GM12878 (cell line): ENCODE data around the gene SALL4. TPM values are rescaled to one million over a fixed set of nuclear protein-coding genes. Genes with fewer than 3 reads are reported as not detected.

Experiments
- ATAC-seq: fragments of 200-7000 bp; cut with Tn5 transposase; 3 replicates; pipeline ENCODE4 v1.9.1; 2020; ENCODE audit warnings: mild to moderate bottlenecking, moderate library complexity
- BruUV-seq: library from RNA; stranded (reverse); fragments of 400-500 nt; replicated peaks from 2 replicates; lab custom pipeline; 2021; lab: Mats Ljungman, UMichigan
- CTCF ChIA-PET: fragments of 300-600 bp; sonication (Branson Sonifier 250); formaldehyde crosslinking; extraction: SDS; loops from one replicate; lab custom pipeline; 2021; ENCODE audit warnings: inconsistent platforms; lab: Yijun Ruan, JAX
- POLR2A ChIA-PET: fragments of 350-600 bp; formaldehyde crosslinking; extraction: SDS; loops from one replicate; lab custom pipeline; 2021; ENCODE audit warnings: inconsistent platforms; lab: Charles Lee
- RAD21 ChIA-PET: fragments of 300-600 bp; sonication (Branson Sonifier 250); formaldehyde crosslinking; loops from one replicate; lab custom pipeline; 2023; ENCODE audit warnings: antibody characterized with exemption; ENCODE audit not compliant: unreplicated experiment; lab: Charles Lee
- SMC1A ChIA-PET: fragments of 300-600 bp; sonication (Branson Sonifier 250); formaldehyde crosslinking; loops from one replicate; lab custom pipeline; 2023; ENCODE audit not compliant: unreplicated experiment, uncharacterized antibody; lab: Charles Lee
- DNase-seq: peaks from one replicate; pipeline ENCODE4 v3.0.0-alpha.2; 2011; ENCODE audit warnings: low read depth, low spot score
- FAIRE-seq: peaks from 3 replicates; lab custom pipeline; 2011; peaks lifted over from hg19 to GRCh38; lab: Jason Lieb, UNC
- H2AFZ ChIP-seq: 2 replicates; pipeline ENCODE4 v1.6.0; 2011; ENCODE audit warnings: low read depth, low read length, control low read depth; ENCODE audit not compliant: control insufficient read depth
- H3K27ac ChIP-seq: 2 replicates; pipeline ENCODE4 v1.5.1; 2011; ENCODE audit warnings: control low read depth; ENCODE audit not compliant: control insufficient read depth, insufficient read depth
- H3K27me3 ChIP-seq, 2 experiments: replicated peaks in 1 of 2; 2 replicates each; pipeline versions ENCODE4 v1.6.0 to v1.6.1; 2011; ENCODE audit warnings: low read length in 1 of 2; ENCODE audit not compliant: control insufficient read depth in 2 of 2, insufficient read depth in 2 of 2
- H3K36me3 ChIP-seq, 2 experiments: 2 replicates each; pipeline ENCODE4 v1.5.1; 2011; ENCODE audit warnings: low read length in 1 of 2; ENCODE audit not compliant: control insufficient read depth in 2 of 2, insufficient read depth in 2 of 2
- H3K4me1 ChIP-seq: 2 replicates; pipeline ENCODE4 v1.6.1; 2011; ENCODE audit warnings: mild to moderate bottlenecking, low read length, moderate library complexity, mixed read lengths; ENCODE audit not compliant: control insufficient read depth, insufficient read depth
- H3K4me2 ChIP-seq: 2 replicates; pipeline ENCODE4 v1.6.0; 2011; ENCODE audit warnings: control low read depth; ENCODE audit not compliant: control insufficient read depth, insufficient read depth
- H3K4me3 ChIP-seq: fragments of 200-600 bp; sonication (generic); 2 replicates; pipeline ENCODE4 v1.5.1; 2016
- H3K79me2 ChIP-seq: 2 replicates; pipeline ENCODE4 v1.6.0; 2011; ENCODE audit warnings: low read length; ENCODE audit not compliant: control insufficient read depth, insufficient read depth
- H3K9ac ChIP-seq: 2 replicates; pipeline ENCODE4 v1.8.0; 2011; ENCODE audit warnings: low read length, control low read depth, mixed read lengths; ENCODE audit not compliant: control insufficient read depth, insufficient read depth
- H3K9me3 ChIP-seq: replicated peaks from 3 replicates; pipeline ENCODE4 v1.5.1; 2011; ENCODE audit warnings: mild to moderate bottlenecking, low read length; ENCODE audit not compliant: control insufficient read depth, insufficient read depth
- H4K20me1 ChIP-seq: 2 replicates; pipeline ENCODE4 v1.6.0; 2011; ENCODE audit not compliant: control insufficient read depth, insufficient read depth
- CBFB ChIP-seq: IDR thresholded peaks from 2 replicates; pipeline ENCODE4 v1.6.1; 2016; ENCODE audit warnings: antibody characterized with exemption, low read depth
- SMC3 ChIP-seq: IDR thresholded peaks from 2 replicates; pipeline ENCODE4 v1.6.1; 2011; ENCODE audit warnings: low read length, improper control_type of control experiment, borderline replicate concordance
- STAT3 ChIP-seq: IDR thresholded peaks from 2 replicates; pipeline ENCODE4 v1.6.1; 2011; ENCODE audit warnings: low read depth, low read length, improper control_type of control experiment
- TAF1 ChIP-seq: IDR thresholded peaks from 2 replicates; pipeline ENCODE4 v1.6.1; 2011; ENCODE audit warnings: mild to moderate bottlenecking, low read depth, low read length, borderline replicate concordance
- ZSCAN29 ChIP-seq: fragments of 450-650 bp; IDR thresholded peaks from 2 replicates; pipeline ENCODE4 v1.6.1; 2017; ENCODE audit warnings: mild to moderate bottlenecking, moderate library complexity
- WGBS: methylation state at CpG from one replicate; pipeline ENCODE4 v1.1.6; 2016; ENCODE audit warnings: low lambda C conversion rate; ENCODE audit not compliant: insufficient replicate concordance, insufficient coverage; ENCODE audit errors: missing lambda C conversion rate; 5-methylcytosine and 5-hydroxymethylcytosine counted together
- in situ Hi-C: fragments of 300-500 bp; cut with MboI; formaldehyde crosslinking; loops from 9 replicates; pipeline ENCODE4 v1.14.3; 2018; ENCODE audit warnings: mixed read lengths
- intact Hi-C: fragments of 100-400 bp; cut with micrococcal nuclease; formaldehyde crosslinking; loops from one replicate; pipeline ENCODE4 v1.14.2; 2022; ENCODE audit not compliant: unreplicated experiment
- polyA plus RNA-seq, 11 experiments: library from polyadenylated mRNA; depleted of rRNA in 4 of 11; unstranded in 6 of 11; stranded (reverse) in 5 of 11; fragments of >200 nt; fragmentation: Nextera tagmentation in 4 of 11; fragmentation: Illumina TruSeq in 1 of 11; extraction: Ambion mirVana in 4 of 11; extraction: Trizol in 1 of 11; gene quantifications; 1 replicate in 1 of 11; 2 replicates in 10 of 11; pipeline versions ENCODE4 v1.2.1 to v1.2.3, GENCODE V29; 2011 to 2016; ENCODE audit warnings: inconsistent platforms in 2 of 11, missing spikeins in 2 of 11, low read depth in 1 of 11
- total RNA-seq, 4 experiments: library from RNA; depleted of rRNA in 3 of 4; stranded (reverse); fragments of >200 nt in 3 of 4; fragmentation: Illumina TruSeq in 1 of 4; extraction: Trizol in 1 of 4; gene quantifications; 2 replicates each; pipeline versions ENCODE4 v1.2.1 to v1.2.3, GENCODE V29; 2013 to 2021
- TF ChIP-seq, protein P1 (sequence below): fragments of 450-650 bp; formaldehyde crosslinking; IDR thresholded peaks from 2 replicates; pipeline ENCODE4 v1.4.0; 2022; ENCODE audit warnings: mild to moderate bottlenecking, moderate library complexity

SALL4 gene
- total and polyA plus RNA-seq, 10 of the 15 experiments (the other 5 are each of a cell fraction or from before 2014, with no cell fraction given) = 0.08 to 1.1 (median 0.23) TPM; not detected in 7

DNA sequence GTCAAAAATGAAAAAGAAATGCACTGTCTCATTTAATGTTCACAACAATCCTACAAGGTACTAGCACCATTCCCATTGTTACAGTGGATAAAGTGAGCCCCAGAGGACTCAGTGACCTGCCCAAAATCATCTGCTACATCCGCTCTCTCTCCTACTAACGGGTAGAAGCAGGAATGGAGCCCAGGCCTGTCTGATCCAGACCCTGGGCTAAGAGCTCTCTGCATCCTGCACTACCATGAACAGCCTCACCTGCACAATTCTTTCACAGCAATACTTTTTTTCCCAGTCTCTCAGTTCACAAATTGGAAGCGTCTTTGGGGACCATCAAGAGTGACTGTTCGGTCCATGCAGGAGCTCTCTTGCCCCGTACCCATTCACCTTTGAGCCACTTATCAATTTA, 65.4 kb downstream of the SALL4 start:
- H2AFZ ChIP-seq = no peak overlapping the region
- RAD21 ChIA-PET = no interaction called here
- POLR2A ChIA-PET = no interaction called here
- ATAC-seq = no peak
- no TSS peak for BruUV-seq
- no peak overlapping the region for H3K9ac ChIP-seq
- SMC1A ChIA-PET = no interaction called here
- no peaks in the 10 kb centered on the region for H3K4me1 ChIP-seq
- no peak overlapping the region for H3K4me2 ChIP-seq
- H3K79me2 ChIP-seq = no peaks in the 10 kb centered on the region
- CTCF ChIA-PET = no interaction called here
- WGBS = 36% methylated on average over 5 of the region's 5 CpGs
- no peak overlapping the region for H3K27ac ChIP-seq
- intact Hi-C loops = no loop called here
- no peaks in the 10 kb centered on the region for H4K20me1 ChIP-seq
- no peak overlapping the region for H3K4me3 ChIP-seq
- H3K27me3 ChIP-seq = no peaks in the 10 kb centered on the region
- no peak for TF ChIP-seq ZSCAN29
- TF ChIP-seq SMC3 = no peak
- TF ChIP-seq CBFB = no peak
- no peak for TF ChIP-seq STAT3
- TF ChIP-seq TAF1 = no peak
- TF ChIP-seq, protein P1, sequence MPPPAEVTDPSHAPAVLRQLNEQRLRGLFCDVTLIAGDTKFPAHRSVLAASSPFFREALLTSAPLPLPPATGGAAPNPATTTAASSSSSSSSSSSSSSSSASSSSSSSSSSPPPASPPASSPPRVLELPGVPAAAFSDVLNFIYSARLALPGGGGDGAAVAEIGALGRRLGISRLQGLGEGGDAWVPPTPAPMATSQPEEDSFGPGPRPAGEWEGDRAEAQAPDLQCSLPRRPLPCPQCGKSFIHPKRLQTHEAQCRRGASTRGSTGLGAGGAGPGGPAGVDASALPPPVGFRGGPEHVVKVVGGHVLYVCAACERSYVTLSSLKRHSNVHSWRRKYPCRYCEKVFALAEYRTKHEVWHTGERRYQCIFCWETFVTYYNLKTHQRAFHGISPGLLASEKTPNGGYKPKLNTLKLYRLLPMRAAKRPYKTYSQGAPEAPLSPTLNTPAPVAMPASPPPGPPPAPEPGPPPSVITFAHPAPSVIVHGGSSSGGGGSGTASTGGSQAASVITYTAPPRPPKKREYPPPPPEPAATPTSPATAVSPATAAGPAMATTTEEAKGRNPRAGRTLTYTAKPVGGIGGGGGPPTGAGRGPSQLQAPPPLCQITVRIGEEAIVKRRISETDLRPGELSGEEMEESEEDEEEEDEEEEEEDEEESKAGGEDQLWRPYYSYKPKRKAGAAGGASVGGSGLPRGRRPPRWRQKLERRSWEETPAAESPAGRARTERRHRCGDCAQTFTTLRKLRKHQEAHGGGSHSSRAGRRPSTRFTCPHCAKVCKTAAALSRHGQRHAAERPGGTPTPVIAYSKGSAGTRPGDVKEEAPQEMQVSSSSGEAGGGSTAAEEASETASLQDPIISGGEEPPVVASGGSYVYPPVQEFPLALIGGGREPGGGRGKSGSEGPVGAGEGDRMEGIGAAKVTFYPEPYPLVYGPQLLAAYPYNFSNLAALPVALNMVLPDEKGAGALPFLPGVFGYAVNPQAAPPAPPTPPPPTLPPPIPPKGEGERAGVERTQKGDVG (CRISPR knock-in tag) = no peak
- TF ChIP-seq, all 136 proteins: peak for 0
- FAIRE-seq (no peak), DNase-seq (no peak)
- Histone ChIP-seq H3K36me3 (no peaks in the 10 kb centered on the region), H3K9me3 (no peaks in the 10 kb centered on the region)
- in situ Hi-C loops = no loop called here
